Epithelial cell of proximal tubule (primary cell): ENCODE results near the gene RGR. TPM values are rescaled to one million over a fixed set of nuclear protein-coding genes. Genes with fewer than 3 reads are reported as not detected.

ENCODE experiments used
- DNase-seq: peaks from one replicate; pipeline ENCODE4 v3.0.0-alpha.2; 2011; ENCODE audit warnings: low read depth
- H3K4me3 ChIP-seq: 2 replicates; pipeline ENCODE4 v1.5.1; 2011; ENCODE audit warnings: low read depth, mild to moderate bottlenecking, low read length
- total RNA-seq: library from RNA; depleted of rRNA; stranded (reverse); fragments of >200 nt; gene quantifications from 2 replicates; pipeline ENCODE4 v1.2.3, GENCODE V29; 2015
- TF ChIP-seq, protein P1 (sequence below): conservative IDR thresholded peaks from 2 replicates; pipeline ENCODE4 v1.5.1; 2012; ENCODE audit warnings: low read depth, mild to moderate bottlenecking, low read length

The RGR gene
- total RNA-seq, 1 donor from 2014 or later = not detected

DNA sequence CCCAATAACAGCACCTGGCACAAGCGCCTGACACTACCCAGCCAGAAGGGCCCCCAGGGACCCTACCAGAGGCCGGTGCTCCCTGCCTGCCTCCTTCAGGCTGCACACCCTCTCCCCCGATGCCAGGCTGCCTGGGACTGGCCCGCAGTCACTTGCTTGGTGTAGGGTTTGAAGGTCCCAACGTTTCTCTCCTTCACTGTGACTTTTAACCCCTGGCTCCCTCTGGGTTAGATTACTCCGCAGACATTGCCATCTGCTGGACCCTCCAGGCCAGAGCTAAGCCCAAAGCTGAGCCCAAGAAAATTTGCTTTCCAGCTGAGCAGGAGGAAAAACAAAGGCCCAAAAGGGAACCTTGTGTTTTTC is 43.6 kb upstream of the RGR start:
- no peak overlapping the region for H3K4me3 ChIP-seq
- TF ChIP-seq, protein P1, sequence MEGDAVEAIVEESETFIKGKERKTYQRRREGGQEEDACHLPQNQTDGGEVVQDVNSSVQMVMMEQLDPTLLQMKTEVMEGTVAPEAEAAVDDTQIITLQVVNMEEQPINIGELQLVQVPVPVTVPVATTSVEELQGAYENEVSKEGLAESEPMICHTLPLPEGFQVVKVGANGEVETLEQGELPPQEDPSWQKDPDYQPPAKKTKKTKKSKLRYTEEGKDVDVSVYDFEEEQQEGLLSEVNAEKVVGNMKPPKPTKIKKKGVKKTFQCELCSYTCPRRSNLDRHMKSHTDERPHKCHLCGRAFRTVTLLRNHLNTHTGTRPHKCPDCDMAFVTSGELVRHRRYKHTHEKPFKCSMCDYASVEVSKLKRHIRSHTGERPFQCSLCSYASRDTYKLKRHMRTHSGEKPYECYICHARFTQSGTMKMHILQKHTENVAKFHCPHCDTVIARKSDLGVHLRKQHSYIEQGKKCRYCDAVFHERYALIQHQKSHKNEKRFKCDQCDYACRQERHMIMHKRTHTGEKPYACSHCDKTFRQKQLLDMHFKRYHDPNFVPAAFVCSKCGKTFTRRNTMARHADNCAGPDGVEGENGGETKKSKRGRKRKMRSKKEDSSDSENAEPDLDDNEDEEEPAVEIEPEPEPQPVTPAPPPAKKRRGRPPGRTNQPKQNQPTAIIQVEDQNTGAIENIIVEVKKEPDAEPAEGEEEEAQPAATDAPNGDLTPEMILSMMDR = peak; percentile 35
- no peak for DNase-seq

DNA sequence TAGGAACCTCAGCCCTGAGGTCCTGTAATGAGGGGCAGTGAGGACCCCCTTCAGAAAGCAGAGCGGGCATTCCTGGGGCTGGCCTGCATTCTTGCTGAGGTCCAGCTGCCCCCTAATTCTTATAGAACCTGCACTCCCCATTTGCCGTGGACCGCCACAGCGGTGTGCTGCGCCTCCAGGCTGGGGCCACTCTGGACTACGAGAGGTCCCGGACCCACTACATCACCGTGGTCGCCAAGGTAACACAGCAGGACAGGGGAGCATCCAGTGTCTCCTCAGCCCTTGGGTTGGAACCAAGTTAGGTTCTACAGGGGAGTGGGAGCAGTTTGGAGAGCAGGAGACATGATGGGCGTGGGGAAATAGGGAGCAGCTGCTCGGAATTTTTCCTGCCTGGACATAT is 43.2 kb upstream of the RGR start:
- H3K4me3 ChIP-seq = no peak overlapping the region
- DNase-seq = no peak
- TF ChIP-seq, protein P1 = no peak

DNA sequence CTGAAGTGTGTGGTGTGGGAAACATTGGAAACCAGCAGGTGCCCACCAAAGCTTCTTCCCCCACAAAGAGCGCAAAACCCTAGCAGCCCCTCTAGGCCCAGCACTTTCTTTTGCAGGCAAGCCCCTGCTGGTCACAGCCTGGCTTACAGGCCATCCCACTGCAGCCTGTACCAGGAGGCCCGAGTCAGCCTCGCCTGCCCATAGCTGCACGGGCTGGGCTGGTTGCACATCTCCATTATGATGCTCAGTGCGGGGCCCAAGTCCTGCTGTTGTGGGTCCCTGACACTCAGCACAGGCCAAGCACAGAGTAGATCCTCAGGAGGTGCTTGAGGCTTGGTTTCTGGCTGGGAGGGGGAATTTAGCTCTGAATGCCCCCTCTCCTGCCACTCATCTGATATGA is 42.5 kb upstream of the RGR start:
- TF ChIP-seq, protein P1 = no peak
- no peak overlapping the region for H3K4me3 ChIP-seq
- no peak for DNase-seq

DNA sequence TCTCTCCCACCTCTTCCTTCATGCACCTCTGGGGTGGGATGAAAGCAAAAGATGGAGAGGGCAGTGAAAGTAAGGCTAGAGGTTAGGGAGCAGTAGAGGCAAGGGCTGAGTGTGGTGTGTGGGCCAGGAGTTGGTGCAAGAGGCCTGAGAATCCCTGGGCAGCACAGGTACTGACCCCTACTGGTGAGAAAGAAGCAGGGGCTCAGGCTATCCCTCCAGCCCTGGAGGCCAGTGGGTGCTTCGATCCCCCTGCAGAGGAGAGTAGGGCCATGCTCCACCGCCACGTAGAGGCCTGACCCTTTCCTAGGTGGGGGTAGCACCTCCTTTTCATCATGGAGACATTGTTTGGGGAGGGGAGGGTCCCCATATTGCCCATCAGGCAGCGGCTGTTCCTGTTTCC is 40.7 kb upstream of the RGR start:
- H3K4me3 ChIP-seq = no peak overlapping the region
- no peak for DNase-seq
- TF ChIP-seq, protein P1 = peak; percentile 88

DNA sequence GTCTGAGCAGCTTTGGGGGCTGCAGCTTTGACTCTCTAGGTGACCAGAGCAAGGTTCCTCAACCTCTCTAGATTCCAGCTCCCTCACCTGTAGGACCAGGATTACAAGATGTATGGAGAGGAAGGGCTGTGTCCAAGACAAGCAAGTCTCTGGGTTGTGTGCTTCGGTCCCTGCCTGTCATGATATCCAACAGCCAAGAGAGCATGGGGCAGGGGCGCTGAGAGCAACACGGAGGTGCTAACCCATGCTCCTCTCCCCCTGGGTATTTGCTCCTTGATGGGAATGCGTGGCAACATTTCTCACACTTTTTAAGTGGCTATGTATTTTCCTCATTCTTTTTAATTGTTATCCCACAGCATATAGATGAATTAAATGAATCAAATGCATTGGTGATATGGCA is 40.2 kb upstream of the RGR start:
- TF ChIP-seq, protein P1 = no peak
- no peak for DNase-seq
- no peak overlapping the region for H3K4me3 ChIP-seq

DNA sequence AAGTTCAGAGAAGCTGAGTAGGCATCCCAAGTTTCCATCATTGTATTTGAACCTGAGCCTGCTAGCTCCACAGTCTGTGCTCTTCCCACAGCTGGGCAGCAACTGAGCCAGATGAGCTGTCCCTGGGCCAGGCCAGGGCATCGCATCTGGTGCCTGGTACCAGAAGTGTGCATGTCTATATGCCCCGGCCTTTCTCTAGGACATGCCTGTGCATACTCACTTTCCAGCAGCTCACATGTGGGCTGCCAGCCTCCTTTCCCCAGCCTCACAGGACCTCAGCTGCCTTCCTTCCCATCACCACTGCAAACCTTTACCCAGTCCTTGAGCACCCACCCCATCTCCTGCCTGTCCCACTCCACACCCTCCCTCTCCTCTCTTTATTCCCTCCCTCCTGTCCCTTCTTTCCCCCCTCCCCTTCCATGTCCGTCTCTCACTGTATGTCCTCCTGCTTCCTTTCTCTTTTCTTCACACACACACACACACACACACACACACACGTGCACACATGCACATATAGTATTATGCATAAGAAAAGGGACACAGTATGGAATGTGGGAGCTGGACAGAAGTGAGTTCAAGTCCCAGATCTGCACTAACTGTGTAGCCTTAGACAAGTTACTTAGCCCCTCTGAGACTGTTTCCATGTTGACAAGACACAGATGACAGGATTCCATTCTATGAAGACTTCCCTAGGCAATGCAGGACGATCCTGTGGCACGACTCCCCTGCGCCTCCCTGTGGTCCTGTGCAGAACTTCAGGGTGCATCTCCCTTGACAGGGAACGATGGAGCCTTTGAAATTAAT is 39.6 kb upstream of the RGR start:
- TF ChIP-seq, protein P1 = peak; percentile 99
- no peak overlapping the region for H3K4me3 ChIP-seq
- DNase-seq = peak; percentile 10

DNA sequence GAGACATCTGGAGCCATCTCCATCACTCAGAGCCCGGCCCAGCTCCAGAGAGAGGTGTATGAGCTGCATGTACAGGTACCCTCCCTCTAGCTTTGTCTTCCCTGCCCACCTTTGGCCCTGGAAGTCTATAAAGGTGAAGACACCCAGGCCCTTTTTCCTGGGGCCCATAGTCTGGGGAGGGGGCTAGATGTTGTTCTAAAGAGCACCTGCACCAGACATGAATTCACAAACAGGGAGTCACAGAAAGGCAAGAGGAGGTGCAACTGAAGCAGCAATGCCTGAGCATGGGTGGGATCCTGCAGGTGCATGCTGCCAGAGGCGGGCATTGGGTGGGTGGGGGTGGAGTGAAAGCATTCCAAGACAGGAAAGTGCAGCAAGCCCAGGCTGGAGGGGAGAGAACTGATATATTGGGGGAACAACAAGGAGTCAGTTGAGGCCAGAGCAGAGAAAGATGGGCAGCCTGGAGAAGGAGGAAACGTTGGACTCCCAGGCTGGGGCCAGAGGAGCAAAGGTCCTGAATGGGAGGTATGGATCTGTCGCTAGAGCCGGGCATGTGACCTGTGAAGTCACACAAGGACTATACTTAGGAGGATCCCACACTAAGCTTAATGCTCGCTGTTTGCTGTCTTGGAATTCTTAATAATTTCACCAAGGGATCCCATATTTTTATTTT is 38.9 kb upstream of the RGR start:
- TF ChIP-seq, protein P1 = no peak
- DNase-seq = no peak
- no peak overlapping the region for H3K4me3 ChIP-seq
